ENCODE data around the gene IL1R2. TPM values are rescaled to one million over a fixed set of nuclear protein-coding genes. Genes with fewer than 3 reads are reported as not detected.

The IL1R2 gene
- total RNA-seq, 4 donors from 2014 or later, result 1.1 to 25.2 (median 10.0) TPM

DNA sequence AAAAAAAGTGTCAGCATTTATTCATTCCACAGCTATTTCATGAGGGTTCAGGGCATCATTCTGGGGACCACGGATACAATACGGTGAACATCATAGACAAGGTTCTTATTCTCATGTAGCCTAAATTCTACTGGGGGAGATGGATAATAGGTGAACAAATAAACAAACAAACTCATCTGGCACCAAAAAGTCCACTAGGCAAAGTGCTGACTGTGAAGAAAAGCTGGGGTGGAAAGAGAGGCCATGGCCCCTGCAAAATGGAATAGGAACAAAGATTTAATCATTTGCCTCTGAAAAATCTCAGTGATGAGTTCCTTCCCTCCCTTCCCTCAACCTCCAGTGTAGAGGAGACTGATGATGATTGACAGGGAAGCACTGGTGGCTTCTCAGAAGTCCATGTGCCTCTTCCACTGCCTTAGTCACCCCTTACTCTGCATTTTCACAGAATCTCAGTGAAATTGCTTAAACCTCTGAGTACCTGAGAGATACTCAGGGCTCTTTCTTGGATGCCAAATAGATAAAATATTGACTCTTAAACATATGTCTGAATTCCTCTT, 81.5 kb downstream of the IL1R2 start:
- ATAC-seq, result no peak
- WGBS, 2 donors (ENCODE audit: low coverage in 1 of 2), result 94 to 100% methylated on average over 2 of the region's 2 CpGs
- Histone ChIP-seq H3K4me1 (peaks cover 0 to 18% (median 0%) of the 10 kb centered on the region in 3 donors), H3K27me3 (no peaks in the 10 kb centered on the region), H3K9me3 (no peaks in the 10 kb centered on the region), H3K4me3 (no peak overlapping the region), H3K27ac (no peak overlapping the region), H3K36me3 (no peaks in the 10 kb centered on the region)
- TF ChIP-seq EP300 (IDR thresholded peaks at IDR 0.05) (no peak), POLR2A (IDR thresholded peaks at IDR 0.05) (no peak), POLR2AphosphoS5 (IDR thresholded peaks at IDR 0.05) (no peak)
- TF ChIP-seq, protein P1, sequence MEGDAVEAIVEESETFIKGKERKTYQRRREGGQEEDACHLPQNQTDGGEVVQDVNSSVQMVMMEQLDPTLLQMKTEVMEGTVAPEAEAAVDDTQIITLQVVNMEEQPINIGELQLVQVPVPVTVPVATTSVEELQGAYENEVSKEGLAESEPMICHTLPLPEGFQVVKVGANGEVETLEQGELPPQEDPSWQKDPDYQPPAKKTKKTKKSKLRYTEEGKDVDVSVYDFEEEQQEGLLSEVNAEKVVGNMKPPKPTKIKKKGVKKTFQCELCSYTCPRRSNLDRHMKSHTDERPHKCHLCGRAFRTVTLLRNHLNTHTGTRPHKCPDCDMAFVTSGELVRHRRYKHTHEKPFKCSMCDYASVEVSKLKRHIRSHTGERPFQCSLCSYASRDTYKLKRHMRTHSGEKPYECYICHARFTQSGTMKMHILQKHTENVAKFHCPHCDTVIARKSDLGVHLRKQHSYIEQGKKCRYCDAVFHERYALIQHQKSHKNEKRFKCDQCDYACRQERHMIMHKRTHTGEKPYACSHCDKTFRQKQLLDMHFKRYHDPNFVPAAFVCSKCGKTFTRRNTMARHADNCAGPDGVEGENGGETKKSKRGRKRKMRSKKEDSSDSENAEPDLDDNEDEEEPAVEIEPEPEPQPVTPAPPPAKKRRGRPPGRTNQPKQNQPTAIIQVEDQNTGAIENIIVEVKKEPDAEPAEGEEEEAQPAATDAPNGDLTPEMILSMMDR (IDR thresholded peaks at IDR 0.05), result no peak

DNA sequence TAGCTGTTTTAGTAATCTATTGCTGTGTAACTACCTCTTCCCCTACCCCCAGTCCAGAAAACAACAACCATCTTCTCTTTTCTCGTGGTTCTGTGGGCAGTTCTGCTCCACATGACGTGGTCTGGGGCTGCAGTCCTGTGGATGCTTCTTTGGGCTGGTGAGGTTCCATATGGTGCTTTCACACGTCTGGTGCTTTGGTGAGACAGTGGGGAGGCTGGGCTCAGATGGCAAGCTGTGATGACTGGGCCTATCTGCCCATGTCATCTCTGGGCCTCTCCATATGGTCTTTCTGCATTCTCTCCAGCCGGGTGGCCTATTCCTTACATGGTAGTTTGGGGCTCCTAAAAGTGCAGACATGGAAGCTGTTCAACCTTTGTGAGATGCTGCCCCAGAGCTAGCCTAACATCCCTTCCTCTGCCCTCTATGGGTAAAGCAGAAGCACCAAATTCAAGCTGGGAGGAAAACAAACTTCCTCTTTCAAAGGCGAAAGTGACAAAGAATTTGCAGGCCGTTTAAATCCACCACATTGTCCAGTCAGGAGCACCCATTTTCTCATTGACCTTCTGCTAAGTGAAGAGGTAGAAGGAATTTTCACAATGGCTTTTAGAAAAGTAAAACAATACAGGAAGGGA, 82.5 kb downstream of the IL1R2 start:
- 65 to 81% methylated on average over 3 to 4 of the region's 6 CpGs for WGBS, 2 donors (ENCODE audit: low coverage in 1 of 2)
- TF ChIP-seq EP300 (IDR thresholded peaks at IDR 0.05) (no peak), POLR2A (IDR thresholded peaks at IDR 0.05) (no peak), POLR2AphosphoS5 (IDR thresholded peaks at IDR 0.05) (no peak)
- TF ChIP-seq, protein P1 (IDR thresholded peaks at IDR 0.05), result no peak
- no peak overlapping the region for H3K4me3 ChIP-seq
- H3K36me3 ChIP-seq, result no peaks in the 10 kb centered on the region
- no peak for ATAC-seq
- H3K4me1 ChIP-seq, result peaks cover 0 to 15% (median 0%) of the 10 kb centered on the region in 3 donors
- no peak overlapping the region for H3K27ac ChIP-seq
- H3K9me3 ChIP-seq, result no peaks in the 10 kb centered on the region
- H3K27me3 ChIP-seq, result no peaks in the 10 kb centered on the region

DNA sequence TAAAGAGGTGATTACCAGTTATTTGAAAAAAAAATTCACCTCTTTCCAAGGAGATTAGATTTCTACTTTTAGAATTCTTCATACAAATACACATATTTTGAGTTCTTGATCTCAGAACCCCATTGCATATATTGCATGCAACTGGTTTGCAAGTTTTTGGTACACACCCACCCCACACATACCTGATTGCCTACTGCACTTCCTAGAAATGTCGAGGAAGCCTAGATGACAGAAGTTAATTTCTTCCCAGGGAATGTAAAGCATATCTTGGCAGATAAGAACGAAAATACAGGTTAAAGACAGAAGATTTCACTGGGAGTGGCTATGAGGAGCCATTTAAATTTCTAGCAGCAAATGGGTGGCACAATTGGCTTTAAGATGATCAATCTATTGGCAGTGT, 83.7 kb downstream of the IL1R2 start:
- H3K4me1 ChIP-seq, result peaks cover 0 to 3% (median 0%) of the 10 kb centered on the region in 3 donors
- H3K27ac ChIP-seq, result no peak overlapping the region
- H3K9me3 ChIP-seq, result no peaks in the 10 kb centered on the region
- no peaks in the 10 kb centered on the region for H3K36me3 ChIP-seq
- WGBS, 2 donors (ENCODE audit: low coverage in 1 of 2), result 67 to 89% methylated on average over 1 to 2 of the region's 2 CpGs
- TF ChIP-seq, protein P1 (IDR thresholded peaks at IDR 0.05), result no peak
- TF ChIP-seq POLR2AphosphoS5 (IDR thresholded peaks at IDR 0.05), result no peak
- TF ChIP-seq POLR2A (IDR thresholded peaks at IDR 0.05), result no peak
- no peak for TF ChIP-seq EP300 (IDR thresholded peaks at IDR 0.05)
- H3K4me3 ChIP-seq, result no peak overlapping the region
- no peak for ATAC-seq
- no peaks in the 10 kb centered on the region for H3K27me3 ChIP-seq

DNA sequence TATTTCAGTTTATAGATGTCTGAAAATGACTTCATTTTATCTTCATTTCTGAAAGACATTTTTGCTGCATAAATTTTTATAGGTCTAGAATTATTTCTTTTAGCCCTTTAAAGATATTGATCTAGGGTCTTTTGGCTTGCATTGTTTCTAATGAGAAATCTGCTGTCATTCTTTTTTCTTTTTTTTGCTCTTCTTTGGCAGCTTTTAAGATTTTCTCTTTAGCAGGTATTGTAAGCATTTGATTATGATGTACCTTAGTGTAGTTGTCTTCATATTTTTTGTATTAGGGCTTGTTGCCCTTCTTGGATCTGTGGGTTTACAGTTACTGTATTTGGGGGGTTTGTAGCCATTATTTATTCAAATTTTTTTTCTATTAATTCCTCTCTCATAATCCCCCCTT, 84.8 kb downstream of the IL1R2 start:
- ATAC-seq, result no peak
- TF ChIP-seq POLR2A (IDR thresholded peaks at IDR 0.05), result no peak
- no peak for TF ChIP-seq POLR2AphosphoS5 (IDR thresholded peaks at IDR 0.05)
- TF ChIP-seq EP300 (IDR thresholded peaks at IDR 0.05), result no peak
- TF ChIP-seq, protein P1 (IDR thresholded peaks at IDR 0.05), result no peak
- no peaks in the 10 kb centered on the region for H3K27me3 ChIP-seq

More for the DNA sequence above, 84.8 kb downstream of the IL1R2 start:
- Histone ChIP-seq H3K36me3 (no peaks in the 10 kb centered on the region), H3K9me3 (no peaks in the 10 kb centered on the region), H3K27ac (no peak overlapping the region), H3K4me1 (no peaks in the 10 kb centered on the region), H3K4me3 (no peak overlapping the region)

Other genes starting within 250 kb of the IL1R2 start
- 100 to 1,000 TPM in 1 of 4 donors, 10 to 100 TPM in 3; 51.1 to 141 (median 70.9) TPM for gene IL1R1, start 150.8 kb downstream of the IL1R2 start, total RNA-seq
- gene IL1RL2, start 195.1 kb downstream of the IL1R2 start, total RNA-seq, result under 1 TPM in 3 of 4 donors, not detected in 1; 0.40 to 0.87 (median 0.47) TPM